ENCODE measurements around the gene FAM193A.

GRCh38 chr4:2604614-2605013, 68.2 kb downstream of the FAM193A start:
- TF ChIP-seq POLR2A (IDR thresholded peaks at IDR 0.05) = no peak
- TF ChIP-seq CTCF (IDR thresholded peaks at IDR 0.05) = no peak
